HG02763 (cell line): Measurements from ENCODE around the gene NRAP.

ENCODE experiments used
- ATAC-seq: cut with Tn5 transposase; IDR thresholded peaks from one replicate; pipeline ENCODE4 v1.9.1; 2021; ENCODE audit warnings: mild to moderate bottlenecking, moderate library complexity; ENCODE audit not compliant: unreplicated experiment

Gene NRAP

GRCh38 chr10:113643183-113643582, 20.7 kb downstream of the NRAP start:
- ATAC-seq: no peak

GRCh38 chr10:113641702-113642101, 22.1 kb downstream of the NRAP start:
- no peak for ATAC-seq

GRCh38 chr10:113639966-113640365, 23.9 kb downstream of the NRAP start:
- no peak for ATAC-seq

- no peak for ATAC-seq
Measured at GRCh38 chr10:113631684-113632367, 32.0 kb downstream of the NRAP start.

GRCh38 chr10:113630929-113631533, 32.8 kb downstream of the NRAP start:
- no peak for ATAC-seq

GRCh38 chr10:113628607-113629153, 35.2 kb downstream of the NRAP start:
- no peak for ATAC-seq

- ATAC-seq: no peak
Measured at GRCh38 chr10:113627836-113628235, 36.0 kb downstream of the NRAP start.

GRCh38 chr10:113626809-113627355, 37.0 kb downstream of the NRAP start:
- no peak for ATAC-seq

GRCh38 chr10:113625461-113626186, 38.2 kb downstream of the NRAP start:
- no peak for ATAC-seq

- no peak for ATAC-seq
Measured at GRCh38 chr10:113622831-113623230, 41.0 kb downstream of the NRAP start.

- no peak for ATAC-seq
Measured at GRCh38 chr10:113621799-113622198, 42.0 kb downstream of the NRAP start.

- ATAC-seq: no peak
Measured at GRCh38 chr10:113620936-113621335, 42.9 kb downstream of the NRAP start.

GRCh38 chr10:113620511-113620910, 43.3 kb downstream of the NRAP start:
- ATAC-seq: no peak

- ATAC-seq: no peak
Measured at GRCh38 chr10:113619401-113619800, 44.4 kb downstream of the NRAP start.

GRCh38 chr10:113618338-113618737, 45.5 kb downstream of the NRAP start:
- no peak for ATAC-seq

- ATAC-seq: no peak
Measured at GRCh38 chr10:113617086-113617485, 46.8 kb downstream of the NRAP start.

GRCh38 chr10:113616244-113617074, 47.4 kb downstream of the NRAP start:
- no peak for ATAC-seq

GRCh38 chr10:113613977-113614690, 49.7 kb downstream of the NRAP start:
- ATAC-seq: no peak

GRCh38 chr10:113613427-113613826, 50.4 kb downstream of the NRAP start:
- no peak for ATAC-seq

- ATAC-seq: no peak
Measured at GRCh38 chr10:113612154-113612553, 51.7 kb downstream of the NRAP start.
